Thymus (tissue), 11 donors: ENCODE measurements around the gene RPL7L1. TPM values are rescaled to one million over a fixed set of nuclear protein-coding genes. Genes with fewer than 3 reads are reported as not detected.
"Not testable (repeated sequence)": the region's sequence is repeated elsewhere in the genome, so short reads cannot be mapped to it uniquely, and the experiment has no call there.

Source experiments
- DNase-seq, 9 donors: peaks; one replicate each; pipeline ENCODE4 v3.0.0-alpha.2; 2013; ENCODE audit warnings: low spot score in 9 of 9, low read depth in 6 of 9, missing footprints in 1 of 9
- H3K27ac ChIP-seq, 2 donors: one replicate each; pipeline ENCODE4 v1.5.1; 2013; ENCODE audit warnings: control low read depth in 1 of 2, low read depth in 1 of 2, low read length in 1 of 2, mild to moderate bottlenecking in 1 of 2, moderate library complexity in 1 of 2
- H3K27me3 ChIP-seq, 2 donors: one replicate each; pipeline ENCODE4 v1.5.1; 2013; ENCODE audit warnings: low read length in 1 of 2; ENCODE audit not compliant: control insufficient read depth in 2 of 2, insufficient read depth in 1 of 2
- H3K36me3 ChIP-seq, 2 donors: one replicate each; pipeline ENCODE4 v1.5.1; 2013; ENCODE audit warnings: low read length in 1 of 2, mild to moderate bottlenecking in 1 of 2, moderate library complexity in 1 of 2; ENCODE audit not compliant: control insufficient read depth in 2 of 2, insufficient read depth in 2 of 2
- H3K4me1 ChIP-seq, 2 donors: one replicate each; pipeline ENCODE4 v1.5.1; 2013; ENCODE audit warnings: low read length in 2 of 2; ENCODE audit not compliant: control insufficient read depth in 2 of 2, insufficient read depth in 2 of 2
- H3K4me3 ChIP-seq, 2 donors: one replicate each; pipeline ENCODE4 v1.5.1; 2013; ENCODE audit warnings: low read length in 2 of 2, control low read depth in 1 of 2, mild to moderate bottlenecking in 1 of 2
- H3K9me3 ChIP-seq, 2 donors: one replicate each; pipeline ENCODE4 v1.5.1; 2013; ENCODE audit warnings: low read length in 1 of 2, mild to moderate bottlenecking in 1 of 2; ENCODE audit not compliant: control insufficient read depth in 2 of 2, insufficient read depth in 1 of 2
- WGBS: extraction: QIAGEN DNeasy Blood & Tissue Kit; methylation state at CpG from one replicate; pipeline ENCODE4 v1.1.7; 2013; 5-methylcytosine and 5-hydroxymethylcytosine counted together
- polyA plus RNA-seq: library from polyadenylated mRNA; stranded (reverse); fragments of 200-250 nt; gene quantifications from one replicate; pipeline ENCODE4 v1.2.3, GENCODE V29; 2013
- total RNA-seq: library from RNA; stranded (reverse); fragments of 120-200 nt; gene quantifications from one replicate; pipeline ENCODE4 v1.2.4, GENCODE V29; 2013
- donor health status: healthy.

The RPL7L1 gene
- total and polyA plus RNA-seq, 2 donors, result 59.5 to 77.1 TPM

DNA sequence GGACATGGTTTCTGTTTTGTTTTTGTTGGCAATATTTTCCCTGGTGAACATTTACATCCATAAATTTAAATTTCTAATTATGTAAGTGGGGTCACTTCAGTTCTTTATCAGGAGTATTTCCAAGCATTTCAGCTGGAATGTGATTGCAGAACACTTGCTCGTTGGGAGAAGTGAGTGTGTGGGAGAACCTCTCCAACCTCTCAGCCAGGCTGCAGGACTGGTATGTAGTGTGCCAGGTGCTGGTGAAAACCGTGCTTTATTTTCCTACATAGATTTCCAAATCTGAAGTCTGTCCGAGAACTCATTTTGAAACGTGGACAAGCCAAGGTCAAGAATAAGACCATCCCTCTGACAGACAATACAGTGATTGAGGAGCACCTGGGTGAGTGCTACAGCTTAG, 6.3 kb downstream of the RPL7L1 start:
- Histone ChIP-seq H3K27ac (no peak overlapping the region), H3K36me3 (peaks cover 36 to 50% of the 10 kb centered on the region in 2 donors), H3K27me3 (no peaks in the 10 kb centered on the region), H3K9me3 (peaks cover 0 to 5% of the 10 kb centered on the region in 2 donors), H3K4me1 (peaks cover 5 to 11% of the 10 kb centered on the region in 2 donors), H3K4me3 (no peak overlapping the region)
- WGBS, result 97% methylated on average over 4 of the region's 4 CpGs
- no peak for DNase-seq

DNA sequence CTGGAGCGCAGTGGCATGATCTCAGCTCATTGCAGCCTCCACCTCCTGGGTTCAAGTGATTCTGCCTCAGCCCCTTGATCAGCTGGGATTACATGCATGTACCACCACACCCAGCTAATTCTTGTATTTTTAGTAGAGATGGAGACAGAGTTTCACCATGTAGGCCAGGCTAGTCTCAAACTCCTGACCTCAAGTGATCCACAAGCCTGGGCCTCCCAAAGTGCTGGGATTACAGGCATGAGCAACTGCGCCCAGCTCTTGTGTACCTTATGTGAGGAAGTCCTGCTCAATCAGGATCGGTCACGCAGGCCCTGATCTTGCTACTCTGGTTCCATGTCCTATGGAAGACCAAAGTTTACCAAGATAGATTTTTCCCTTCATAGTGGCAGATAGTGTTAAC, 8.8 kb downstream of the RPL7L1 start:
- H3K4me1 ChIP-seq, result peaks cover 2 to 14% of the 10 kb centered on the region in 2 donors
- not testable (repeated sequence) for DNase-seq, H3K27ac ChIP-seq

DNA sequence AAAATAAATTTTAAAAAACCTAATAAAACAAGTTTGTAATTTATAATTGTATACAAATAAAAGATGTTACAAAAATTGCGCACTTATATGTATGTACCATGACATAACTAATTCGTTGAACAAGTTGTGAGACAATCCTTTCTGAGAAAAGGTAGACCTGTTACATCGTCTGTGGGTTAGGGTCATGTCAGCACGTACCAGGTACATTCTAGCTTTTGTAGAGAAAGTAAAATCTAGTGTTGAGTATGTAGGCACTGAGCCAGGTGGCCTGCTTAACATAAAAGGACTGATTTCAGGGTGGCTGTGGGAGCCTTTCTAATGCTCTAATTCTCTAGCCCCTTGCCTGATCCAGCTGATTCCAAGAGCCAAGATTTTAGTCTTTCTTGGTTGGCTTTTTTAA, 10.4 kb downstream of the RPL7L1 start:
- Histone ChIP-seq H3K4me1 (peaks cover 2 to 23% of the 10 kb centered on the region in 2 donors), H3K36me3 (peaks cover 13 to 19% of the 10 kb centered on the region in 2 donors), H3K27ac (peak overlapping the region; percentile 90 to 97), H3K4me3 (peak overlapping the region; percentile 78 to 95), H3K9me3 (peaks cover 0 to 5% of the 10 kb centered on the region in 2 donors), H3K27me3 (no peaks in the 10 kb centered on the region)
- DNase-seq, result no peak
- 86% methylated on average over 4 of the region's 4 CpGs for WGBS

More for the DNA sequence above, 8.8 kb downstream of the RPL7L1 start:
- WGBS, result 88% methylated on average over 4 of the region's 4 CpGs
- not testable (repeated sequence) for H3K4me3 ChIP-seq, H3K27me3 ChIP-seq, H3K9me3 ChIP-seq
- H3K36me3 ChIP-seq, result peaks cover 29 to 35% of the 10 kb centered on the region in 2 donors

DNA sequence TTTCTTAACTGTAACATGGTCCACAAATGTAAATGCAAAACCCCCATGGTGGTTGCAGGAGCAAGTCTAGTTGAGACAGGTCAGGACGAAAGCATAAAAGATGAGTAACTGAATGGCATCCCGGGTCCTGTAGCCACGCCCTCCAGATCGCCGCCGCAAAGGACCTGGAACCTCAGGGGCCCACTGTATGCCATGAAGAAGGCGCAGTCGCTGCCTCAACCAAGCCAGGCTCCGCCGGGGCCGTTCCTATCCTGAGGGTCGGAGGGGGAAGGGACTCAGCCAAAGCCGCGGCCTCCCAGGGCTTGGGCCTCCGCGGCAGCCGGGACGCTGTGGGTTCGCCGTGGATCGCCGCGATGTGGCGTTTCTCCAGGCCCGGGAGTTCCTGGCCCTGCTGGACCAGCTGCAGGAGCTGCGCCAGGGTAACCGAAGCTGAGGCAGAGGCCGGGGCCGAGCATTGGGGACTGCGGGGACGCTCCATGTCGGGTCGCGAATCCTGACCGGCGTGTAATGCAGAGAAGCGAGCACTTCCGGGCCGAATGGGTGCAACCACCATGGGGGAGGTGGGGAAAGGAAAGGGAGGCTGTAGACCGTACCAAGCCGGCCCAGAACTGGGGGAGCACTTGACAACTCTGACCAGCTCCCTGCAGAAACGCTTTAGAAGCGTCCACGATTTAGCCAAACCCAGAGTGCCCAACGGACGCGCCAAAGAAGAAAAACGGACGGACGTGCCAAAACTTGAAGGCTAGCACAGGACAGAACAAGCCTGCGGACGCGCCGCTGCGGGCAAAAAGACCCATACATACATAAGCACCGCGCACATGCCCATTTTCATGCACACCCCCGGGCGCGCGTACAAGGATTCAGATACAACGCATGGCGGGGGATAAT, 11.1 kb downstream of the RPL7L1 start:
- WGBS, result under 1% methylated on average over 63 of the region's 63 CpGs
- DNase-seq, result peak; percentile 85 to 96 (median 91)
- H3K27ac ChIP-seq, result peak overlapping the region; percentile 90 to 97
- H3K4me1 ChIP-seq, result peaks cover 2 to 23% of the 10 kb centered on the region in 2 donors
- peaks cover 0 to 5% of the 10 kb centered on the region in 2 donors for H3K9me3 ChIP-seq
- peak overlapping the region; percentile 78 to 95 for H3K4me3 ChIP-seq
- no peaks in the 10 kb centered on the region for H3K27me3 ChIP-seq
- peaks cover 6 to 15% of the 10 kb centered on the region in 2 donors for H3K36me3 ChIP-seq

DNA sequence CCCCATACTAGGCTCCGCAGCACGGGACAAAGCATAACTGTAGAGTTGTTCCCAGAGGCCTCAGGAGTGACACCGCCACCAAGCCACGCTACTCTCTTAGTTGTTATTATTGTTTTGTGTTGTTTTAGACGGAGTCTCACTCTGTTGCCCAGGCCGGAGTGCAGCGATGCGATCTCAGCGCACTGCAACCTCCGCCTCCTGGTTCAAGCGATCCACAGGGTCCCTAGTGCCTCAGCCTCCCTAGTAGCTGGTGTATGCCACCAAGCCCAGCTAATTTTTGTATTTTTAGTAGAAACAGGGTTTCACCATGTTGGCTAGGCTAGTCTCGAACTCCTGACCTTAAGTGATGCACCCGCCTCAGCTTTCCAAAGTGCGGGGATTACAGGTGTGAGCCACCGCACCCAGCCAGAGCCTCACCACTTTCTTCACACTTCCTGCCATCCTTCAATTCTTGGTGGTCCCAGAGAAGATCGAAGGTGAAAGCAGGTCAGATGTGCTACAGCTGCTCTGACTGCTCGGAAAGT, 11.8 kb downstream of the RPL7L1 start:
- no peak for DNase-seq
- peaks cover 0 to 5% of the 10 kb centered on the region in 2 donors for H3K9me3 ChIP-seq
- peak overlapping the region; percentile 78 to 95 for H3K4me3 ChIP-seq
- H3K27me3 ChIP-seq, result no peaks in the 10 kb centered on the region
- 66% methylated on average over 17 of the region's 17 CpGs for WGBS
- H3K4me1 ChIP-seq, result peaks cover 2 to 23% of the 10 kb centered on the region in 2 donors
- peaks cover 2 to 9% of the 10 kb centered on the region in 2 donors for H3K36me3 ChIP-seq
- peak overlapping the region; percentile 90 to 97 for H3K27ac ChIP-seq

DNA sequence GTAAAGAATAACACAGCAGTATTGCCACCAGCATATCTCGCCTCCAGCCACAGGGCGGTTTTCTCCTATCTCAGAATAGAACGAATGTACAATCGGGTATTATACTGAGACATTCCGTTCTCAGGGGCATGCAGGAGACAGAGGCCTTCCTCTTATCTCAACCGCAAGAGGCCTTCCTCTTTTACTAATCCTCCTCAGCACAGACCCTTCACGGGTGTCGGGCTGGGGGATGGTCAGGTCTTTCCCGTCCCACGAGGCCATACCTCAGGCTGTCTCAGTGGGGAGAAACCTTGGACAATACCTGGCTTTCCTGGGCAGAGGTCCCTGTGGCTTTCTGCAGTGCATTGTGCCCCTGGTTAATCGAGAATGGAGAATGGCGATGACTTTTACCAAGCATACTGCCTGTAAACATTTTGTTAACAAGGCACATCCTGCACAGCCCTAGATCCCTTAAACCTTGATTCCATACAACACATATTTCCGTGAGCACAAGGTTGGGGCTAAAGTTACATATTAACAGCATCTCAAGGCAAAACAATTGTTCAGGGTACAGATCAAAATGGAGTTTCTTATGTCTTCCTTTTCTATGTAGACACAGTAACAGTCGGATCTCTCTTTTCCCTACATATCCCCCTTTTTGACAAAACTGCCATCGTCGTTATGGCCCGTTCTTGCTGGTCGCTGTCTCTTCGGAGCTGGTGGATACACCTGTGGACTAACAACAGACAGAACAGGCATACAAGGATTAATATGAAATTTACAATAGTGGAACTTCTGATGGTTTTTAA, 14.8 kb downstream of the RPL7L1 start:
- H3K27ac ChIP-seq, H3K36me3 ChIP-seq, H3K9me3 ChIP-seq, DNase-seq, H3K4me3 ChIP-seq, H3K27me3 ChIP-seq: not testable (repeated sequence)
- H3K4me1 ChIP-seq, result peaks cover 2 to 26% of the 10 kb centered on the region in 2 donors
- 46% methylated on average over 19 of the region's 19 CpGs for WGBS

DNA sequence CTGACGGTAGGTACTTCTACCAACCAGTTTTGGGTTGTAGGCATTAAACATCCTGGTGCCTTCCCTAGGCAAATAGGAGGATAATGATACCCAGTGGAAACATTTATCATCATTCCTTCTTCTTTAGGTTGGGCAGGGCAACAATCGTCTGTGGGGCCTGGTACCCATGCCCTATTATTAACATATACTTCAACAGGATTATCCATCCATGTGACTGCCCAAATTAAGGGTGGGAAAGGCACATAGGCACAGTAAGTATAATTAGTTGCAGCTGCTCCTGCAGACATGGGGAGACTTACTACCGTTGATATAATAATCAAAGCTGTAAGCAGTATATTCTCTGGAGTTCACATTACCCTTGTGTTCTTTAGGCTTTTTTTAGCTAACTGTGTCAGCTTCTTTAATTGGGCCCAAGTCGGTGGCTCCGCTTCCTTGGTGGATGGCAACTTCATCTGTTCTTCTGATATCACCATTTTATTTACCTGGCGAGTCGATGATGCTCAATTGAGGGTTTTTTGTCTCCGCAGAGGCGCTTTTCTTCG, 16.8 kb downstream of the RPL7L1 start:
- WGBS, result 88% methylated on average over 10 of the region's 10 CpGs
- H3K27me3 ChIP-seq, result no peaks in the 10 kb centered on the region
- no peak for DNase-seq

DNA sequence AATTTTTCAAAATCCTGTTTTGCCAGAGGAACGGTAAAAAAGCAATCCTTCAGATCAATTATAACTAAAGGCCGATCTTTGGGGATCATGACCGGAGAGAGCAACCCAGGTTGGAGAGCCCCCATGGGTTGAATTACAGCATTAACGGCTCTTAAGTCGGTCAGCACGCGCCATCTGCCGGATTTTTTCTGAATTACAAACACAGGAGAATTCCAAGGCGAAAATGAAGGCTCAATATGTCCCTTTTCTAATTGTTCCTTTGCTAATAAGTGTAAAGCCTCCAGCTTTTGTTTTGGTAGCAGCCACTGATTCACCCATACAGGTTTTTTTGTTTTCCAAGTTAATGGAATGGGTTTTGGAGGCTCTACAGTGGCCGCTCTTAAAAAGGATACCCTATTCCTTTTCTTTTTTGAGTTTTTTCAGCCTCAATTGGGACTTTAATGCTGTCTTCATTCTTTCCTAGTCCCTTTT, 19.5 kb downstream of the RPL7L1 start:
- DNase-seq, result peak in 4 of 9 donors; percentile 61 to 83 (median 66)

More for the DNA sequence above, 16.8 kb downstream of the RPL7L1 start:
- no peak overlapping the region for H3K27ac ChIP-seq
- no peaks in the 10 kb centered on the region for H3K36me3 ChIP-seq
- H3K9me3 ChIP-seq, result no peaks in the 10 kb centered on the region
- no peak overlapping the region for H3K4me3 ChIP-seq
- peaks cover 0 to 22% of the 10 kb centered on the region in 2 donors for H3K4me1 ChIP-seq

More for the DNA sequence above, 19.5 kb downstream of the RPL7L1 start:
- H3K27ac ChIP-seq, result no peak overlapping the region
- WGBS, result 11% methylated on average over 10 of the region's 10 CpGs
- H3K27me3 ChIP-seq, result no peaks in the 10 kb centered on the region
- H3K9me3 ChIP-seq, result no peaks in the 10 kb centered on the region
- H3K36me3 ChIP-seq, result no peaks in the 10 kb centered on the region
- no peak overlapping the region for H3K4me3 ChIP-seq
- peaks cover 2 to 30% of the 10 kb centered on the region in 2 donors for H3K4me1 ChIP-seq
